Measurements from ENCODE around the gene EHBP1L1.

DNA sequence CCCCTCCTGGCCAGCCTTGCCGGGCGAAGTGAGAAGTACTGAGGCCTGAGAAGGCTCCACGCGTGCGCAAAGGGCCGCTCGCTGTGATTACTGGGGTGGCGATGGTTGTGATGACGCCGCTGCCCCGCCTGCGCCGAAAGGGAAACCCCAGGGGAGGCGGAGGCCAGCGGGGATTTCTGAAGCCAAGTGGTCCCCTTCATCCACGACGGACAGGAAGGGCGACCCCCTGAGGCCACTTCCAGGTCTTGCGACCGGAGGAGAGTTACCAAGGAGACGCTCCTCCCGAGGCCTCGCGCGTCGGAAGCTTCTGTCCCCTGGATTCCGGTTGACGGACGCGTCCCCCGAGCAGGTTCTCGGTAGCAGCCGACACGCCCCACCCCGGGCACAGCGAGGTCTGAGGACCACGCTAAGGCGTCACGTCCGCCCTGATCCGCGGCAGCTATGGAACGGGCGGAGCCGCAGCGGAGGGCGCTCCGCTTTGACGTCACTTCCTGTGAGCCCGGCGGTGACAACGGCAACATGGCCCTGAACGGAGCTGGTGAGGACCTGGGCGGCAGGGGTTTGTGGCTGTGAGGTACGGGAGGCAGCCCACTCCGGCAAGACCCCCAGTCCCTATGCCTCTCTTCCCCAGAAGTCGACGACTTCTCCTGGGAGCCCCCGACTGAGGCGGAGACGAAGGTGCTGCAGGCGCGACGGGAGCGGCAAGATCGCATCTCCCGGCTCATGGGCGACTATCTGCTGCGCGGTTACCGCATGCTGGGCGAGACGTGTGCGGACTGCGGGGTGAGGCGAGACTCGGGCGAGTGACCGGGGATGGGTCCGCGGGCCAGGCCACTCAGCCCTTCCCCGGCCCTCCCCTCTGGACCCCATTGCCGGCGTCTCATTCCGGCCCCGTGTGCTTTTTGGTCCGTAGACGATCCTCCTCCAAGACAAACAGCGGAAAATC, 5.6 kb upstream of the EHBP1L1 start, which contains the start of gene ZNRD2:
- TF ChIP-seq ZNF282 (IDR thresholded peaks at IDR 0.05; ENCODE audit: partially characterized antibody) = no peak
- no peak for TF ChIP-seq GABPA (IDR thresholded peaks at IDR 0.05; ENCODE audit: low read depth, low read length)
- TF ChIP-seq GABPA (CRISPR knock-in tag; IDR thresholded peaks at IDR 0.05; ENCODE audit: low read depth) = peak; percentile 99
- TF ChIP-seq, protein P1, sequence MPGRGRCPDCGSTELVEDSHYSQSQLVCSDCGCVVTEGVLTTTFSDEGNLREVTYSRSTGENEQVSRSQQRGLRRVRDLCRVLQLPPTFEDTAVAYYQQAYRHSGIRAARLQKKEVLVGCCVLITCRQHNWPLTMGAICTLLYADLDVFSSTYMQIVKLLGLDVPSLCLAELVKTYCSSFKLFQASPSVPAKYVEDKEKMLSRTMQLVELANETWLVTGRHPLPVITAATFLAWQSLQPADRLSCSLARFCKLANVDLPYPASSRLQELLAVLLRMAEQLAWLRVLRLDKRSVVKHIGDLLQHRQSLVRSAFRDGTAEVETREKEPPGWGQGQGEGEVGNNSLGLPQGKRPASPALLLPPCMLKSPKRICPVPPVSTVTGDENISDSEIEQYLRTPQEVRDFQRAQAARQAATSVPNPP (CRISPR knock-in tag; IDR thresholded peaks at IDR 0.05) = no peak
- no peak for TF ChIP-seq ZKSCAN1 (IDR thresholded peaks at IDR 0.05; ENCODE audit: low read length)
- peak; percentile 68 for TF ChIP-seq POLR2AphosphoS5 (IDR thresholded peaks at IDR 0.05; ENCODE audit: low read depth, low read length)
- peak; percentile 70; the same call in 1 of the 2 replicates for TF ChIP-seq KAT7 (CRISPR knock-in tag; IDR thresholded peaks at IDR 0.05; ENCODE audit: borderline replicate concordance)

Data from HepG2 (cell line).